ENCODE measurements around the gene DCDC1. TPM values are rescaled to one million over a fixed set of nuclear protein-coding genes. Genes with fewer than 3 reads are reported as not detected.

The DCDC1 gene
- total RNA-seq, 4 donors from 2014 or later, result 0.26 to 8.0 (median 1.5) TPM

DNA sequence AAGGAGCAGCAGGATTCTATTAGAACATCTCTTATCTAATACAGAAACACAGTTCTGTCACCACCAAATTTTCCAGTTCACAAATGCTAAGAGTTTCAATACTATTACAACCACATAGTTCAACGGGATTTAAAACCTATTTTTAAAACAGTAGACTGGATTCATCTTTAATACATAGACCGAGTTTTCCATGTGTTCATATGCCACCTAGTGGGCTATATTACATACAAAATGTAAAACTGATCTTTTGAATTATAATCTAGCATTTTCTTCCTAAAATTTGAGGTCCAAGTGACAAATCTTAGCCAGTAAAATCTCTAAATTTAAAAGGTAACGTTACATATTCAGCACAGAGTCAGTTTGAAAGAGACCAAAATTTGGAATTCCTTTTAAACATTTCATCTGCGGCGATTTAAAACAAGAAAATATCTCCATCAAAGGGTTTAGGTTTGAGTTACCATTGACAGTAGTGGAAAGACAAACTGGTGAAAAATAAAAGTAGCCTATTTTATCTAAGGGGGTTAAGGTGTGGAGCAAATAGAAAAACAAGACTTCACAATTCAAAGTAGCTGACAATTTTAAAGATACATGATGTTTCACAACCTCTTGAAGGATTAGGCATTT, 514.0 kb downstream of the DCDC1 start:
- intact Hi-C loops (cut with DNase I; ENCODE audit: low total_unique reads), result loop anchor here (10.0 kb wide), 1 partner anchor 511 kb away; no protein-coding TSS in a partner anchor
- Histone ChIP-seq H3K27me3 (no peaks in the 10 kb centered on the region), H3K4me1 (no peaks in the 10 kb centered on the region), H3K27ac (no peak overlapping the region), H3K36me3 (no peaks in the 10 kb centered on the region), H3K4me3 (no peak overlapping the region), H3K9me3 (no peaks in the 10 kb centered on the region)
- TF ChIP-seq, protein P1, sequence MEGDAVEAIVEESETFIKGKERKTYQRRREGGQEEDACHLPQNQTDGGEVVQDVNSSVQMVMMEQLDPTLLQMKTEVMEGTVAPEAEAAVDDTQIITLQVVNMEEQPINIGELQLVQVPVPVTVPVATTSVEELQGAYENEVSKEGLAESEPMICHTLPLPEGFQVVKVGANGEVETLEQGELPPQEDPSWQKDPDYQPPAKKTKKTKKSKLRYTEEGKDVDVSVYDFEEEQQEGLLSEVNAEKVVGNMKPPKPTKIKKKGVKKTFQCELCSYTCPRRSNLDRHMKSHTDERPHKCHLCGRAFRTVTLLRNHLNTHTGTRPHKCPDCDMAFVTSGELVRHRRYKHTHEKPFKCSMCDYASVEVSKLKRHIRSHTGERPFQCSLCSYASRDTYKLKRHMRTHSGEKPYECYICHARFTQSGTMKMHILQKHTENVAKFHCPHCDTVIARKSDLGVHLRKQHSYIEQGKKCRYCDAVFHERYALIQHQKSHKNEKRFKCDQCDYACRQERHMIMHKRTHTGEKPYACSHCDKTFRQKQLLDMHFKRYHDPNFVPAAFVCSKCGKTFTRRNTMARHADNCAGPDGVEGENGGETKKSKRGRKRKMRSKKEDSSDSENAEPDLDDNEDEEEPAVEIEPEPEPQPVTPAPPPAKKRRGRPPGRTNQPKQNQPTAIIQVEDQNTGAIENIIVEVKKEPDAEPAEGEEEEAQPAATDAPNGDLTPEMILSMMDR (IDR thresholded peaks at IDR 0.05), result peak; percentile 43 to 54 (median 46)
- TF ChIP-seq POLR2A (IDR thresholded peaks at IDR 0.05), result no peak
- DNase-seq, result no peak

- TF ChIP-seq POLR2A (IDR thresholded peaks at IDR 0.05), result no peak
- TF ChIP-seq, protein P1 (IDR thresholded peaks at IDR 0.05), result no peak
- Histone ChIP-seq H3K4me3 (no peak overlapping the region), H3K27me3 (no peaks in the 10 kb centered on the region), H3K36me3 (no peaks in the 10 kb centered on the region), H3K4me1 (no peaks in the 10 kb centered on the region), H3K27ac (no peak overlapping the region), H3K9me3 (no peaks in the 10 kb centered on the region)
- DNase-seq, result no peak
- intact Hi-C loops (cut with DNase I; ENCODE audit: low total_unique reads), result loop anchor here (10.0 kb wide), 1 partner anchor 509 kb away; no protein-coding TSS in a partner anchor
These were observed 516.1 kb downstream of the DCDC1 start for GRCh38 chr11:30853439-30853838.

DNA sequence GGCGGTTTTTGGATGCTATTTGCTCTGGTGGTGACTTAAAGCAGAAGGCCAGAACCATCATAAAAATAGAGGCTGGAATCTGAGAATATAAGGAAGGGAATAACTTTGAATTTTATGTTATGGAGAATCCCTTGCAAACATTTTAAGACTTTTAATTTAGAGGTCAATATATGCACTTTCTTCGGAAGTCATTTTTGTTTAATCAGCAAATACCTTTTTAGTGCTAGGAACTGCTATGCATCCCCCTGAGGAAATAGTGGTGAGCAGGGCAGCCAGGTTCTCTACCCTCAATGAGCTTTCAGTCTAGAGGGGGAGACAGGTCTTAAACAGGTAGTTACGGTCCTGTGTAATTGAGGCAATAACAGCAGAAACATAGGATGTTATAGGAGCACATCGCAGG, 516.9 kb downstream of the DCDC1 start:
- H3K4me1 ChIP-seq, result no peaks in the 10 kb centered on the region
- H3K4me3 ChIP-seq, result no peak overlapping the region
- DNase-seq, result no peak
- H3K27me3 ChIP-seq, result no peaks in the 10 kb centered on the region
- no peak overlapping the region for H3K27ac ChIP-seq
- no peaks in the 10 kb centered on the region for H3K9me3 ChIP-seq
- no peak for TF ChIP-seq POLR2A (IDR thresholded peaks at IDR 0.05)
- TF ChIP-seq, protein P1 (IDR thresholded peaks at IDR 0.05), result no peak
- intact Hi-C loops (cut with DNase I; ENCODE audit: low total_unique reads), result loop anchor here (10.0 kb wide), 1 partner anchor 508 kb away; no protein-coding TSS in a partner anchor
- no peaks in the 10 kb centered on the region for H3K36me3 ChIP-seq

- intact Hi-C loops (cut with DNase I; ENCODE audit: low total_unique reads), result loop anchor here (10.0 kb wide), 1 partner anchor 507 kb away; no protein-coding TSS in a partner anchor
- Histone ChIP-seq H3K27ac (no peak overlapping the region), H3K9me3 (no peaks in the 10 kb centered on the region), H3K36me3 (no peaks in the 10 kb centered on the region), H3K4me1 (no peaks in the 10 kb centered on the region), H3K4me3 (no peak overlapping the region), H3K27me3 (no peaks in the 10 kb centered on the region)
- TF ChIP-seq, protein P1 (IDR thresholded peaks at IDR 0.05), result no peak
- no peak for TF ChIP-seq POLR2A (IDR thresholded peaks at IDR 0.05)
- no peak for DNase-seq
These were observed 517.4 kb downstream of the DCDC1 start for GRCh38 chr11:30852091-30852490.

GRCh38 chr11:30837252-30837651, 532.3 kb downstream of the DCDC1 start:
- DNase-seq, result no peak
- Histone ChIP-seq H3K4me3 (no peak overlapping the region), H3K27me3 (no peaks in the 10 kb centered on the region), H3K27ac (no peak overlapping the region), H3K9me3 (peaks cover 0 to 3% of the 10 kb centered on the region in 2 donors), H3K4me1 (no peaks in the 10 kb centered on the region), H3K36me3 (no peaks in the 10 kb centered on the region)
- TF ChIP-seq, protein P1 (IDR thresholded peaks at IDR 0.05), result no peak
- TF ChIP-seq POLR2A (IDR thresholded peaks at IDR 0.05), result no peak
- intact Hi-C loops (cut with DNase I; ENCODE audit: low total_unique reads), result no loop called here

All from uterus (tissue), 4 donors.